Measurements from ENCODE around the gene NTN1.

The NTN1 gene

DNA sequence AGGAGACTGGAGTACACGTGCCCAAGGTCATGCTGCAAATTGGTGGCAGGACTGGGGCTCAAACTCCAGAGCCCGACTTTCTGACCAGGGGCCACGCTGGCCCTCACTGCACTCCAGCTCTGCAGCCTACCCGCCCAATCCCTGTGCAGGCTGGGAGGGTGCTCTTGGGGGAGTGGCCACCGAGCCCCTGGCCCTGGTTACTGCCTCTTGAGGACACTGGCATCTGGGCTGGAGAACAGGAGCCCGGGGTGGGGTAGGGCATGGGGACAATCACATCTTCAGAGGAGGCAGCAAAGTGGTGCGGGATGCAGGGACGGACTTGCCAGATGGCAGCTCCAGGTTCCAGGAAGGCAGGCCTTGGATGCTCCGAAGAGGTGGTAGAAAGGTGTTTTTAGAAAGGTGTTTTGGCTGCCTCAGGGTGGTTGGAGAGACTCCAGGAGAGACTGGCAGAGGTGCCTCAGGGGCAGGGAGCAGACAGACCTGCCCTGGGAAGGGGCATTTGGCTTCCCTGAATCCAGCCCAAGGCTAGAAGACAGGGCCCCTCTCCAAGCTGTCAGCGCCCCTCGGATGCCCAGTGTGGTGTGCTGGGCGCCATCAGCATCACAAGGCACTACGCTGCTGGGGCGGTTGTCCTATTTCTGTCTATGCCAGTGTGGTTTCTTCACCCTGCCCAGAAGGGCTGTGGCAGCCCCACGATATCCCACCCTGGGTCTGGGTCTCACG is 220.6 kb downstream of the NTN1 start:
- no peak for TF ChIP-seq ZFX (IDR thresholded peaks at IDR 0.05)
- TF ChIP-seq, protein P1, sequence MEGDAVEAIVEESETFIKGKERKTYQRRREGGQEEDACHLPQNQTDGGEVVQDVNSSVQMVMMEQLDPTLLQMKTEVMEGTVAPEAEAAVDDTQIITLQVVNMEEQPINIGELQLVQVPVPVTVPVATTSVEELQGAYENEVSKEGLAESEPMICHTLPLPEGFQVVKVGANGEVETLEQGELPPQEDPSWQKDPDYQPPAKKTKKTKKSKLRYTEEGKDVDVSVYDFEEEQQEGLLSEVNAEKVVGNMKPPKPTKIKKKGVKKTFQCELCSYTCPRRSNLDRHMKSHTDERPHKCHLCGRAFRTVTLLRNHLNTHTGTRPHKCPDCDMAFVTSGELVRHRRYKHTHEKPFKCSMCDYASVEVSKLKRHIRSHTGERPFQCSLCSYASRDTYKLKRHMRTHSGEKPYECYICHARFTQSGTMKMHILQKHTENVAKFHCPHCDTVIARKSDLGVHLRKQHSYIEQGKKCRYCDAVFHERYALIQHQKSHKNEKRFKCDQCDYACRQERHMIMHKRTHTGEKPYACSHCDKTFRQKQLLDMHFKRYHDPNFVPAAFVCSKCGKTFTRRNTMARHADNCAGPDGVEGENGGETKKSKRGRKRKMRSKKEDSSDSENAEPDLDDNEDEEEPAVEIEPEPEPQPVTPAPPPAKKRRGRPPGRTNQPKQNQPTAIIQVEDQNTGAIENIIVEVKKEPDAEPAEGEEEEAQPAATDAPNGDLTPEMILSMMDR (conservative IDR thresholded peaks at IDR 0.05), result no peak
- no peak overlapping the region for H3K27ac ChIP-seq

DNA sequence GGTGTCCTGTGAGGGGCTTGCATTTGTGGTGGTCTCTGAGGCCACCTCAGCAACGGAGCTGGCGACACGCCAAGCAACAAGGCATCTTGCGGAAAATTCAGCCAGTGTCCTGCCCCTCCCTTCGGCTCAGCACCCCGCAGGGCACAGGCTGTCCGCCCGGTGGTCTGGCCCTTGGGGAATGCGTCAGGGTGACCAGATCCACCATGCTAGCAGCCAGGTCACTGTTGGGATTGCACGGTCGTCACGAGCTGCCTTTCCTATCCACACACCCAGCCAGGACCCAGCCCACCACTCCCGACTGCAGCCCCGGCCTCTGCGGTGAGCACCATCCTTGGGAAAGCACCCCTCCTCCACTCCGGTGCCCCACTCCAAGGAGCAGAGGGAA is 221.2 kb downstream of the NTN1 start:
- no peak overlapping the region for H3K27ac ChIP-seq
- TF ChIP-seq, protein P1 (conservative IDR thresholded peaks at IDR 0.05), result no peak
- no peak for TF ChIP-seq ZFX (IDR thresholded peaks at IDR 0.05)

DNA sequence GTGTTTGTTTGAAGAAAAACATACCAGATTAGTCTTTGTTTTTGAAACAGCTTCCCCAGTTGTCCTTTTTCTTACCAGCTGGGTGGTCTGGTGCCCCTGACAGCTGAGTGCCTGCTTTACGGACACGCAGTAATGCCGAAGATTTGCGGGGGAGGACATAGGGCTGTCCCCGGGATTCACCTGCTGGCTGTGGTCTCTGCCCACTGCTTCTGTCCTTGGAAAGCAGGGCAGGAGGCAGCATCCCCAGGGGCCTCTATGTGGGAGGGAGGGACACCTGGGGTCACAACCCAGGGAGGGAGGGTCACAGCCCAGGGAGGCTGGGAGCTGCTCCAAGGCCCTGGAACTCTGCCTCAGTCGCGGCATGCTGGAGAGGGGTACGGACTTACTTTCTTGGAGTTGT is 221.7 kb downstream of the NTN1 start:
- TF ChIP-seq, protein P1 (conservative IDR thresholded peaks at IDR 0.05), result no peak
- TF ChIP-seq ZFX (IDR thresholded peaks at IDR 0.05), result no peak
- no peak overlapping the region for H3K27ac ChIP-seq

DNA sequence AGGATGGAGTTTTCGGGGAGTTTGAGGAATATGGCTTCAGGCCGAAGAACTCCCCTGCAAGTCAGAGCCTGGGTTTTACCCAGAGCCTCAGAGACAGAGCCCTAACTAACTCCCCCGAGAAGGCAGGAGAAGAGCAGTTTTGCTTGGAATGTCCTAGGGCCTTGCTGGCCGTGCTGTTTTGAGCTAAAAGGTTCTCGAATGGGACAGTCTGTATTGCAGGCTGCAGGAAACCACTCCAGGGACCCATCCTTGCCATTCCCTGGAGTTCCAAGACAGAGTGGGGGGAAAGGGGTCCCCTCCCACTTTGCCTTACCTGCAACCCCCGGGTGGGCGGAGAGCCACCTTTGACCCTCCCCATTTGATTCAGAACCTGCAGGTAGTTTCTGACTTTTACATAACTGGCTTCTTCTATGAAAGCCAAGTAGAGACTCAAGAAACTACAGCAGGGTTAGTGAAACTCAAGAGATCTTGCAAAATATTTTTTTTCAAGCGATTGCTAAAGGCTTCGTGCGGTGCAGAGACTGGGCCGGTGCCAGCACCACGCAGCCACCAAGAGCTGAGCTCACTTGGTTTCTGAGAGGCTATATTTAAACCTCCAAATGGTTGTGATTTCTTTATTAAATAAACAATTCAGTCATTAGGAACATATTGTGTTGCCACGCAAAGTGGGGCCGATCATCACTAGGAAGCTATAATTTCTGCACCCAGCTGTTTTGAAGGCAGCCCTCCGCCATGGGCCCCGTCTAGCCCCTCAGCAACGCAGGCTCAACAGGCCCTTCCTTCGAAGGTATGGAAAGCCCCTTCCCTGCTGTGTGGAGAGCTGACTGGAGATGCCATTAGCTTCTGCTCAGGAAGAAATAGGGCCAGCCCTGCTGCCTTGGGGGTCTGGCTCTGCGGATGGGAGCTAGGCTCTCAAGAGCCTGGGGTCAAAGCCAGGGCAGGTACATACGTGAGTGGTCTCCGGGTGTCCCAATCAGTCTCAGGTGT is 223.0 kb downstream of the NTN1 start:
- TF ChIP-seq ZFX (IDR thresholded peaks at IDR 0.05), result no peak
- TF ChIP-seq, protein P1 (conservative IDR thresholded peaks at IDR 0.05), result no peak
- H3K27ac ChIP-seq, result no peak overlapping the region

DNA sequence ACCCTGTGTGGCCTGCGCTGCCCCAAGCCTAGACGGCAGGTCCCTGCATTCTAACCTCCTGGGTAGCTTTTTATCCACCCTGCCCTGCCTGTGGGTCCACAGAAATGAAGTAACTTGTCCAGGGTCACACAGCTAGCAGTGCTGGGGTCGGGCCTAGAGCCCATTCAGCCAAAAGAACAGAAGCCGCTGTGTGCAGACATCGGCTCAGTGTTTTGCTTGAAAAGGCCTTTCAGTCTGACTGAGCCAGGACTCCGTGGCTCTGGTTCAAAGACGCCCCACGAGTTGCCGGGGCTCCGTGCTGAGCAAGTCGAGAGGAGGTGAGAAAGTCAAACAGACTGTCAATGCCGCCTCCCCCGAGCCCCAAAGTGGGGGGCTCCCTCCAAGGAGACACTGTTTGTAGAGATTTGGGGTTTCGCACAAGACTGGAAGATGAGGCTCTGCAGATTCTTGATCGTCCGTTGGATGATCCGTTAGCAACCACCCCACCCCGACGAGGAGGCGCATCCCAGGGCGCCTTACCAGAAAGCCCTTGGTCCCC is 226.2 kb downstream of the NTN1 start:
- no peak for TF ChIP-seq ZFX (IDR thresholded peaks at IDR 0.05)
- TF ChIP-seq, protein P1 (conservative IDR thresholded peaks at IDR 0.05), result no peak
- no peak overlapping the region for H3K27ac ChIP-seq

DNA sequence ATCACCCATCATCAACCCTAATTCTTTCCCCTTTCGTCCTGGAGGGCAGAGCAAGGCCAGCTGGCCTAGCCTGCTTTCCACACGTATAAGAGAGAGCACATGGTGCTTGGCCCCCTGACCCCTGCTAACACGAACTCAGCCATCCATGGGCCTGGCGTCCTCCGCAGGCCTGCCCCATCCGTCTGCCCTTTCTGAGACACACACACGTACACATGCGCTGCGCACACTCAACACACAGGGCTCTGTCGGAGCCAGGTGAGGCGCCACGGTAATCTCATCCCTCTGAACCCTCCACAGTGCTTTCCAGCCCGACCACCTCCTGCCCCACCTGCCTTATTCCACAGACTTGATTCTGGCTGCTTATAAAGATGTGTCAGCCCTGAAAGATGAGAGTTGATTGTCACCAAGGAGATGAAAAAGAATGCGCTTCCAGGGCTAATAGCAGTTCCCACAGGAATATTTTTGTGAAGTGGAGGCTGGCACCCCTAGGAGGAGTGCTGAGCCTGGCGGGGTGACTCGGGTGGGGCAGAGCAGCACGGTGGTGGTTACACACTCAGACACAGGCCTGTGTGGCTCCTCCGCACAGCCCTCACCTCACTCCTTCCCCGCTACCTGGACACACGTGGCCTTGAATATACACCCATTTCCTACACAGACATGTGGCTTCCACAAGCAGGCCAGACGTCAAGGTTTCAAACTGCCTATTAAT is 228.1 kb downstream of the NTN1 start:
- H3K27ac ChIP-seq, result no peak overlapping the region
- no peak for TF ChIP-seq ZFX (IDR thresholded peaks at IDR 0.05)
- TF ChIP-seq, protein P1 (conservative IDR thresholded peaks at IDR 0.05), result no peak

All from C4-2B (cell line).